ENCODE data around the gene HECW1.

DNA sequence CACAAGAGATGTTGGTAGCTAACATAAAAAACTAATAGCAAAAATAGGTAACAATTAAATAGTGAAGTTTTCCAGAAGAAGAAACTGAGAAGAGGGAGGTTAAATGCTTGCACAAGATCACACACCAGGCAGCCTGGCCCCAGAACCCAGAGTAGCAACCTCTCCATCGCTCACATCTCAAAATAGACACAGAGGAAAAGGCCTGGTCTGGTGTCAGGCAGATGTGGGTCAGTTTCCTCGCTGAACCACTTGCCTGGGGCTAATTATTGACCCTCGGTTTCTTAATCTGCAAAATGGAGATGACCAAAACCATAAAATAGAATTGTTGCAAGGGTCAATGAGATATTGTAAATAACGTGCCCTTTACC, 425.9 kb downstream of the HECW1 start:
- TF ChIP-seq, protein P1, sequence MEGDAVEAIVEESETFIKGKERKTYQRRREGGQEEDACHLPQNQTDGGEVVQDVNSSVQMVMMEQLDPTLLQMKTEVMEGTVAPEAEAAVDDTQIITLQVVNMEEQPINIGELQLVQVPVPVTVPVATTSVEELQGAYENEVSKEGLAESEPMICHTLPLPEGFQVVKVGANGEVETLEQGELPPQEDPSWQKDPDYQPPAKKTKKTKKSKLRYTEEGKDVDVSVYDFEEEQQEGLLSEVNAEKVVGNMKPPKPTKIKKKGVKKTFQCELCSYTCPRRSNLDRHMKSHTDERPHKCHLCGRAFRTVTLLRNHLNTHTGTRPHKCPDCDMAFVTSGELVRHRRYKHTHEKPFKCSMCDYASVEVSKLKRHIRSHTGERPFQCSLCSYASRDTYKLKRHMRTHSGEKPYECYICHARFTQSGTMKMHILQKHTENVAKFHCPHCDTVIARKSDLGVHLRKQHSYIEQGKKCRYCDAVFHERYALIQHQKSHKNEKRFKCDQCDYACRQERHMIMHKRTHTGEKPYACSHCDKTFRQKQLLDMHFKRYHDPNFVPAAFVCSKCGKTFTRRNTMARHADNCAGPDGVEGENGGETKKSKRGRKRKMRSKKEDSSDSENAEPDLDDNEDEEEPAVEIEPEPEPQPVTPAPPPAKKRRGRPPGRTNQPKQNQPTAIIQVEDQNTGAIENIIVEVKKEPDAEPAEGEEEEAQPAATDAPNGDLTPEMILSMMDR (IDR thresholded peaks at IDR 0.05; ENCODE audit: control extremely low read depth in 1 of 3, insufficient read depth in 1 of 3, low read depth in 1 of 3, low read length in 3 of 3), result no peak
- TF ChIP-seq RFX5 (IDR thresholded peaks at IDR 0.05; ENCODE audit: borderline replicate concordance, low read depth, low read length) (no peak), JUND (IDR thresholded peaks at IDR 0.05; ENCODE audit: low read length) (no peak), EP300 (IDR thresholded peaks at IDR 0.05; ENCODE audit: borderline replicate concordance in 1 of 2, low read depth in 2 of 2, low read length in 2 of 2) (no peak), GABPA (IDR thresholded peaks at IDR 0.05; ENCODE audit: borderline replicate concordance, insufficient read depth, low read length) (no peak), USF2 (IDR thresholded peaks at IDR 0.05; ENCODE audit: low read length) (no peak), CREB1 (IDR thresholded peaks at IDR 0.05) (no peak), POLR2A (IDR thresholded peaks at IDR 0.05; ENCODE audit: control extremely low read depth in 1 of 2, low read depth in 2 of 2, low read length in 2 of 2) (no peak), HDAC6 (IDR thresholded peaks at IDR 0.05; ENCODE audit: low read depth, low read length) (no peak), POLR2AphosphoS5 (IDR thresholded peaks at IDR 0.05; ENCODE audit: low read depth, low read length) (no peak)

Data from H1 (cell line).